HG03457 (cell line): ENCODE results near the gene FBXO33.
"Not testable (repeated sequence)": the region's sequence is repeated elsewhere in the genome, so short reads cannot be mapped to it uniquely, and the experiment has no call there.

Experiments
- ATAC-seq: cut with Tn5 transposase; IDR thresholded peaks from one replicate; pipeline ENCODE4 v1.9.1; 2021; ENCODE audit warnings: moderate number of reproducible peaks; ENCODE audit not compliant: unreplicated experiment

FBXO33 gene

DNA sequence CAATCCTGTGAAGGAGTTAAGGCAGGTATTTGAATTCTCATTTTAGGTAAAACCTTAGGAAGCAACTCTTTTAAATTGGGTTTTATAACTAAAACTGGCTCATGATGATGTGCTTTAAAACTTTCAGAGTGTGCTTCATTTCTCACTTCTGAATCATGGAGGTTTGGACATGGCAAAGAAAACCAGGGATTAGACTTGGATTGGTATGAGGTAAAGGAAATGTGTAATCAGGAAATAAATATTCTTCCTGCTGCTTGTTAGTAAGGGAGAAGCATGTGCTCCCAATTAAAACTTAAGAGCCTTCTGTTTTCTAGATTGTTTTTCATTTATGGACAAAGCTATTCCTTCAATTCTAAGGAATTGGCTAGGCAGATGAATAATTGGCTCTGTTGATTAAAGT is 57.4 kb downstream of the FBXO33 start:
- ATAC-seq: no peak

DNA sequence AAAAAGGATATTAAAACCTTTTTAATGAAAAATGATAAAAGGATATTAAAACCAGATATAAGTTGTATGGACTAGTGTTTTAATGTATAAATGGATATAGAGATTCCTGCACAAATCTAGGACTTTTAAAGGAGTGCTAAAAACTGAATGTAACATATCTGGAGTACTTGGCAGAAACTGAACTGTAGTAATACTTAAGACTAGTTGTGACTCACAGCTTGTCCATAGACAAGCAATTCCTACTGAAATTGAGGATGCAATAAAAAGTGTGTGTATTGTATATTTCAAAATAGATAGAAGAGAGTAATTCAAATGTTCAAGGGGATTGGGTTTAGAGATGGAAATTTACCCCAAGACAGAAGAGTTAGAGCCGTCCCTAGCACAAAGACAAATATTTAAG is 59.6 kb downstream of the FBXO33 start:
- no peak for ATAC-seq

DNA sequence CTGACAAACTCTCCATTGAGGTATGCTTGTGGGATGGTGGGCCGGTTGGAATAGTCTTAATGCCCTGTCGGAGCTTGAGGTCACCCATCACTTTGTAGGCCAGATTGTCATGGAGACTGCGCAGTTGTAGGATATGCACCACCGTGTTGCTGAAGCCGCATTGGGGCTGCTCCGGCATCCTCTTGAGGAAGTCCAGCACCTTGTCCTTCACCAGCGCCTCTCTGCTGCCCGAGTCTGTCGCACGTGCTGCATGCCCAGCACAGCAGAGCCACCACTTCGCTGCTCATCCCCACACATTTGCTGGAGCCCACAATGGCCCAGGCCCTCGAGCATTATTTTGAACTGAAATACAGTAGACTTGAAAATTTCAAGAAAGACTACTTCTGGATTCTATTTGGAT is 61.8 kb downstream of the FBXO33 start:
- no peak for ATAC-seq

DNA sequence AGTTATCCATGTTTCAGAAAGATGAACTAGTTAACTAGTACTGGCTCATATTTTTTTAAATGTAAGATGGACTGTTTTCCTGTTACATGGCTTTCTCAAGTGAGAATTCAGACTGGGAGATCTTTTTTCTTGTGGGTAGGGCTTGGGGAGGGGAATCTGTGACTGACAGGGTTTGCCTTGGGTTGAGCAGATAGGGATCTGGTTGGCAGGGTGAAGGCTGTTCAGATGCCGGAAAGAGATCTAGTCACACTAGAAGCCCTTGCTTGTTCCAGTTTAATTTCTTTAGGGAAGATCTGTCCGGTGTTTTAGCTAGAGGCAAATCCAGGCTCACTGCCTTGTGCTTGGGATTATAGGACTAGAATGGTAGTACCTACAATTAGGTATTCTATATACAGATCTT is 63.2 kb downstream of the FBXO33 start:
- ATAC-seq: no peak

DNA sequence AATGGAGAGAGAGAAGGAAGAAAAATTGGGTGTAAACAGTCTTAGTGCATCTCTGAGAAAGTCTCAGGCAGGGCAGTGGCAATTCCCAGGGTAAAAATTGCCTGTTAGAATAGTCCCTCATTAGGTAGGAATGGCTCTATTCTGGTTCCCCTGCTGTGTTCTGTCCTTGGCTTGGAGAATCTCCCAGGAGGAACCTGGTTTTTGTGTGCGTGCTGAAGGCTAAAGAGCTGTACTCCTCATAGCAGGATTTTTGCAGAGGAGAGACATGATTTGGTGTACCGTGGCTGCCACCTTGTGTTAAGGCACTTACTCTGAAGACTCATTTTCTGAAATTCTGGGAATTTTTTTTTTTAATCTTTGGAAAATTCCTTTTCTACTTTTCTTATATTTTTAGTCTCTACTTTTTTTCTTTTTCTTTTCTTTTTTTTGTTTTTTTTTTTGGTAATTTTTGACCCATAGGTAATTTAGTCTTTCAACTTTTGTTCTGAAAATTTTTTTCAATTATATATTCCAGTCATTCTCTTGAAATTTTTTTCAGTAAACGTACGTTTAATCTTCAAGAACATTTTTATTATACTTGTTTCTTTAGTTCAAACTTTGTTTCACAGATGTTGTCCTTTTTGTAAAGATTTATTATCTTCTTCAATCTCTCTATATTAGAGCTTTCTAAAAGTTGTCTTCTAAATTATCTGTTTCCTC is 63.8 kb downstream of the FBXO33 start:
- ATAC-seq: no peak

DNA sequence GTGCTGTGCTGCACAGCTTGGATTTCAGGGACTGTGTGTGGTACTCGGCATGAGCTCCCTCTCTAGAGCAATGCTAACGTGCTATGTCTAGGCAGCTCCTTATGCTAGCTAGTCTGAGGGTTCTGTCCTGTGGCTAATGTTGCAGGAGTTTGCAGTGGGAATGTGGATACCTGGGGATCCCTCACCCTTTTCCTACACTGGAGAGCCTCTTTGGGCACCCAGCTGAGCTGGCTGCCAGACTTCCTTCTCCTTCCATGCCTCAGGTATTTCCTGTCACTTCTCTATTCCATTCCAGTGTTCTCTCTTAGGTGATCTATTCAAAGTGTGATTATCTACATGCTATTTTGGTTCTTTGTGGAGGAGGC is 64.9 kb downstream of the FBXO33 start:
- ATAC-seq: no peak

DNA sequence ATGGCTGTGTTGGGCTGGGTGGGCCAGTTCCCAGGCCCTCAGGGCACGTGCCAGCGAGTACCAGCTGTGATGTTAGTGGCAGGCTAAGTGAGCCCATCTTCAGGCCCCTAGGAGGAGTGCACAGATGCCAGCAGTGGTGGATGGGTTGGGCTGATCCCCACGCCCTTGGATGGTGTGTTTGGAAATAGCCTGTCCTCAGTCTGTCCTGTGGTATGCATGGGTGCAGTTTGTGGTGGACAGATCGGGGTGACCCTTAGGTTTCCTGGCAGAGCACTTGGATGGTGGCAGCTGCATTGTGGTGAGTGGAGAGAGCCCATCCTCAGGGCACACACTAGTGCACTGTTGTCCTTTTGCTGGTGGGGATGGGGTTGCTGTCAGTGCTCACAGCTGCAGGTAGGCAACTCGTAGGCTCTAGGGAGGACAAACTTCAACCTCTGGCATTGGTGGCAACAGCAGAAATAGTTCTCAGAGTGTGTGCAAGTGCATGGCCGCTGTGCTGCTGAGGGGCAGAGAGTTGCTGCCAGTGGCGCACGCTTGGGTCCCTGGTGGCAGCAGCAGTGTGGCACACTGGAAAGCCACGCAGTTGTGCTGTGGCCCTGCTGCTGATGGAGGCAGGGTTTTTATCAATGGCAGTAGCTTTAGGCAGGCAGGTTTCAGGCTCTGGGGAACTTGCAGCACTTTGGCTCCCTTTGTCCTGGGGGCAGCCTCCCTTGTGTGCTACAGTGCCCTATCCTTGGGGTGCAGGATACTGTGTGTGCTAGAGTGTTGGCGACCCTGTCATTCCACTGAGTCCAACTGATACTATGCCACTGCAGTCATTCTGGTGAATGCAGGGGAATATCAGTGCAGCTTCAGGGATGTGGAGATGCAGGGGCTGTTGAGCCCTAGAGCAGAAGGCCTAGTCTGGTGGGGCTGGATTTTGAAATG is 65.5 kb downstream of the FBXO33 start:
- ATAC-seq: no peak

DNA sequence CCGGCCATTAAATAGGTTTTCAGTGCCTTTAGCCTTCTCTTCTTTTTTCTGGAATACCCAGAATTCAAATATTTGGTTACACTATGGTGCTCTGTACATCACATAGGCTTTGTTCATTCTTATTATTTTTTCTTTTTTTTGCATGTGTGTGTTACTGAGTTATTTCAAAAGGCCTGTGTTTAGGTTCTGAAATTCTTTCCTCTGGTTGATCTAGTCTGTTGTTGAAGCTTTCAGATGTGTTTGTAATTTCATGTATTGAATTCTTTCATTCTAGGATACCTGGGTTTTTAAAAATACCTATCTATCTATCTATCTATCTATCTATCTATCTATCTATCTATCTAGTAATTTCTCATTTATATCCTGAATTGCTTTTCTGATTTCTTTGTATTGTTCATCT is 66.9 kb downstream of the FBXO33 start:
- no peak for ATAC-seq

DNA sequence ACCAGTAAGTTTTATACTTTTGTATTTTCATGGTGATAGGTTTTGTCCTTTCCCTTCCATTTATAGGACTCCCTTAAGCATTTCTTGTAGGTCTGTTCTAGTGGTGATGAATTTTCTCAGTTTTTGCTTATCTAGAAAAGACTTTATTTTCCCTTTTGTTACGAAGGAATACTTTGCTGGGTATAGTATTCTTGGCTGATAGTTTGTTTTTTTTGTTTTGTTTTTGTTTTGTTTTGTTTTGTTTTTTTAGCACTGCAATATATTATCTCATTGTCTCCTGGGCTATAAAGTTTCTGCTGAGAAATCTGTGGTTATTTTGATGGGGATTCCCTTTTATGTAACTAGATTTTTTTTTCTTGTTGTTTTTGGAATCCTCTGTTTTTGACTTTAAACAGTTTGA is 67.7 kb downstream of the FBXO33 start:
- ATAC-seq: no peak

DNA sequence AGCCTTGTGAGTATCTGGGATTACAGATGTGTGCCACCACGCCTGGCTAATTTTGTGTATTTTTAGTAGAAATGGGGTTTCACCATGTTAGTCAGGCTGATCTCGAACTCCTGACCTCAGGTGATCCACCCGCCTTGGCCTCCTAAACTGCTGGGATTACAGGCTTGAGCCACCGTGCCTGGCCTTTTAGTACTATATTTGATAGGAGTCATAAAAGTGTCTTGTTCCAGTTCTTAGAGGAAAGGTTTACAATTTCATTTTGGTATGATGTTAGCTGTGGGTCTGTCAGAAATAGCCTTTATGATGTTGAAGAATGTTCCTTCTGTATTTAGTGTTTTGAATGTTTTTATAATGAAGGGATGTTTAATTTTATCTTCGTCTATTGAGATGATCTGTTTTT is 70.7 kb downstream of the FBXO33 start:
- not testable (repeated sequence) for ATAC-seq

DNA sequence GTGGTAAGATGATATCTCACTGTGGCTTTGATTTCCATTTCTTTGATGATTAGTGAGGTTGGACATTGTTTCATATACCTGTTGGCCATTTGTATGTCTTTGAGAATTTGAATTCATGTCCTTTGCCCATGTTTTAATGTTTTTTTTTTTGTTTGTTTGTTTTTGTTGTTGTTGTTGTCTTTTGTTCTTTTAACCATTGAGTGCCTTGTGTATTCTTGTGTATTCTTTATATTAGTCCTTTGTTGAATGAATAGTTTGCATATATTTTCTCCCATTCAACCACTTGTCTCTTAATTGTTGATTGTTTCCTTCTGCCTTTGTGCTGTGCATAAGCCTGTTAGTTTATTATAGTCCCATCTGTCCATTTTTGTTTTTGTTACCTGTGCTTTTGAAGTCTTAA is 71.9 kb downstream of the FBXO33 start:
- no peak for ATAC-seq

DNA sequence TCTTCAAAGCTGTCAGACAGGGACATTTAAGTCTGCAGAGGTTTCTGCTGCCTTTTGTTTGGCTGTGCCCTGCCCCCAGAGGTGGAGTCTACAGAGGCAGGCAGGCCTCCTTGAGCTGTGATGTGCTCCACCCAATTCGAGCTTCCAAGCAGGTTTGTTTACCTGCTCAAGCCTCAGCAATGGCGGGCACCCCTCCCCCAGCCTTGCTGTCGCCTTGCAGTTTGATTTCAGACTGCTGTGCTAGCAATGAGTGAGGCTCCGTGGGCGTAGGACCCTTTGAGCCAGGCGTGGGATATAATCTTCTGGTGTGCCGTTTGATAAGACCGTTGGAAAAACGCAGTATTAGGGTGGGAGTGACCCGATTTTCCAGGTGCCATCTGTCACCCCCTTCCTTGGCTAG is 73.2 kb downstream of the FBXO33 start:
- ATAC-seq: not testable (repeated sequence)

DNA sequence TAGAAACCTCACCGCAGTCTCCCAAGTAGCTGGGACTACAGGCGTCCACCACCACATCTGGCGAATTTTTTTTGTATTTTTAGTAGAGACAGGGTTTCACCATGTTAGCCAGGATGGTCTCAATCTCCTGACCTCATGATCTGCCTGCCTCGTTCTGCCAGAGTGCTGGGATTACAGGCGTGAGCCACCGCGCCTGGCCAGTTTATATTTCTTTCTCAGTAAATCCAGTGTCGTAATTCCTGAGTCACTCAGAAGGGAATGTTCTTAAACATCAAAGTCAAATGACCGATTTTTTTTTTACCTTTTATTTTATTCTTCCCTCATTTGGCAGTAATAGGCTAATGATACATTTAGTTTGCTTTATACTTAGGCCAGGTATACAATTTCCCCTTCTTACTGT is 80.5 kb downstream of the FBXO33 start:
- ATAC-seq: no peak

DNA sequence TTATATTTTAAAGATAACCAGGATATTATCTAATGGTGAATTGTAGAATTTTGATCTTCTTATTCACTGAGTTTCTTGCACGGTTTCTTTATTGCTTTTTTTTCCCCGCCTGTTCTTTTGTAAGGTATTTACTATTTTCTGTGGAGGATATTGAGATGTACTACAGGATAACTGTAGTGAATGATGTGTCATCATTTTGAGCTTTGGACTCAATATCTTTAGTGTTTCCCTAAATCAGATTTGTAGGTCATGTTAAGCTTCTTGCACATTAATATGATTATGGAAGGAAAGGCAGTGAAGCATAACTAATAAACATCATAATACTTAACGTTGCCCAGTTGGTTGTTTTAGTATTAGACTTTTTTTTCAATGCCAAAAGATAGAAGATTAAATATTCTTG is 81.4 kb downstream of the FBXO33 start:
- ATAC-seq: no peak
